Tibial artery (tissue), 4 donors: ENCODE measurements around the gene RAB11FIP4.

Experiments used
- DNase-seq, 2 donors: peaks; one replicate each; pipeline ENCODE4 v3.0.0-alpha.2; 2019
- H3K27ac ChIP-seq, 2 donors: fragments of 200-600 bp; sonication (generic) in 1 of 2; 1 replicate in 1 of 2; 2 replicates in 1 of 2; pipeline ENCODE4 v1.5.1; 2018 to 2019; ENCODE audit warnings: mild to moderate bottlenecking in 1 of 2
- H3K27me3 ChIP-seq, 2 donors: fragments of 200-600 bp; sonication (generic) in 1 of 2; one replicate each; pipeline versions ENCODE4 v1.5.1 to v1.6.0; 2016 to 2019
- H3K36me3 ChIP-seq, 3 donors: fragments of 200-600 bp; sonication (generic) in 2 of 3; one replicate each; pipeline ENCODE4 v1.5.1; 2016 to 2019; ENCODE audit warnings: mild to moderate bottlenecking in 2 of 3
- H3K4me1 ChIP-seq, 4 donors: fragments of 200-600 bp; sonication (generic) in 2 of 4; 1 replicate in 3 of 4; 2 replicates in 1 of 4; pipeline ENCODE4 v1.5.1; 2016 to 2019
- H3K4me3 ChIP-seq, 2 donors: fragments of 200-600 bp; sonication (generic) in 1 of 2; 1 replicate in 1 of 2; 2 replicates in 1 of 2; pipeline ENCODE4 v1.5.1; 2018 to 2019; ENCODE audit warnings: mild to moderate bottlenecking in 2 of 2
- H3K9me3 ChIP-seq, 3 donors: fragments of 200-600 bp; sonication (generic) in 1 of 3; one replicate each; pipeline ENCODE4 v1.5.1; 2016 to 2019
- intact Hi-C: fragments of 100-400 bp; cut with DNase I; formaldehyde crosslinking; loops from one replicate; pipeline ENCODE4 v1.15.0; 2023; ENCODE audit warnings: low total_unique reads
- TF ChIP-seq, protein P1 (sequence below), 2 experiments: fragments of 200-600 bp in 1 of 2; fragments of 450-650 bp in 1 of 2; IDR thresholded peaks; one replicate each; pipeline ENCODE4 v1.5.1; 2017 to 2019; ENCODE audit warnings: antibody characterized with exemption in 2 of 2, mild to moderate bottlenecking in 1 of 2, moderate library complexity in 1 of 2

Gene RAB11FIP4

DNA sequence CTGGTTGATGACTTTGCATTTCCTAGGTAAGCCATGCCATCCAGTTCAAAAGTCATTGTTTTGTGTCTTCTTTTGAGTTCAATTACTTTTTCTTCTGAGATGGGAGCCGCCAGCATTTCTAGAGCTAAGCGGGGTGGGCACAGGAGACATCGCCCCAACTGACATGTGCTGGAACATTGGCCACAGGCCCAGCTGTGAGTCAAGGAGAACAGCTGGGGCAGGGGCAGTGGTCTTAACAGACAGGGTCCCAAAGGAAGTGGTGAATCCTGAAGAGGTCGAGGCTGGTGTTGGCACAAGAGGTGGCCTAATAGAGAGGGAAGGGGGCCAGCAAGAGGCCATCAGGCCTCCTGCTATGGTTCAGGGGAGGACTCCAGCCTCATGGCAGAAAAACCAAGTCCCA is 17.1 kb downstream of the RAB11FIP4 start:
- intact Hi-C loops, result no loop called here
- no peaks in the 10 kb centered on the region for H3K9me3 ChIP-seq
- no peaks in the 10 kb centered on the region for H3K4me1 ChIP-seq

DNA sequence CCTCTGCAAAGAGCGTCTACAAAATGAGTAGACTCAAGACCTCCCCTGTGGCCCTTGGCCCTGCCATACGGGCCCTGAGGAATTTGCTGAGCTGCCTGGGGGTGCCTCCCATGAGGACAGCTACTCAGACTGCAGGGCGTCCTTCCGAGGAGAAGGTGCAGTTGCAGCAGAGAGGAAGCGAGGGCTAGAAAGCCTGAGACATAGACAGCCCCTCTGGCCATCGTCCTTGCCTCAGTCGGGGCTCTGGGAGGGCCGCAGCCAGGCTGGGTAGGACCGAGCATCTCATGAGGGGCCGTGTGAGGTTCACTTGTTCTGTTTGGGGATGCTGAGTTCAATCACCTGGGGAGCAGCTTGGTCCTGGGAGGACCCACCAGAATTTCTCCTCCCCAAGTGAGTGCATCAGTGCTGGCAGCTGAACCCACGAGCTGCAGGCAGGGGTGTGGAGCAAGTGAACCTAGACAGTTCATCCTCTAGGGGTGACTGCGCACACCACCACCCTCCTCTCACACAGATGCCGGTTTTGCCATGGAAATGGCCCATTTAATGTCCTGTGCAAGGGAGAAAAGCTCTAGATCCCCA is 20.3 kb downstream of the RAB11FIP4 start:
- no peaks in the 10 kb centered on the region for H3K4me1 ChIP-seq
- H3K4me3 ChIP-seq, result no peak overlapping the region
- no peak overlapping the region for H3K27ac ChIP-seq
- H3K36me3 ChIP-seq, result no peaks in the 10 kb centered on the region
- TF ChIP-seq, protein P1, sequence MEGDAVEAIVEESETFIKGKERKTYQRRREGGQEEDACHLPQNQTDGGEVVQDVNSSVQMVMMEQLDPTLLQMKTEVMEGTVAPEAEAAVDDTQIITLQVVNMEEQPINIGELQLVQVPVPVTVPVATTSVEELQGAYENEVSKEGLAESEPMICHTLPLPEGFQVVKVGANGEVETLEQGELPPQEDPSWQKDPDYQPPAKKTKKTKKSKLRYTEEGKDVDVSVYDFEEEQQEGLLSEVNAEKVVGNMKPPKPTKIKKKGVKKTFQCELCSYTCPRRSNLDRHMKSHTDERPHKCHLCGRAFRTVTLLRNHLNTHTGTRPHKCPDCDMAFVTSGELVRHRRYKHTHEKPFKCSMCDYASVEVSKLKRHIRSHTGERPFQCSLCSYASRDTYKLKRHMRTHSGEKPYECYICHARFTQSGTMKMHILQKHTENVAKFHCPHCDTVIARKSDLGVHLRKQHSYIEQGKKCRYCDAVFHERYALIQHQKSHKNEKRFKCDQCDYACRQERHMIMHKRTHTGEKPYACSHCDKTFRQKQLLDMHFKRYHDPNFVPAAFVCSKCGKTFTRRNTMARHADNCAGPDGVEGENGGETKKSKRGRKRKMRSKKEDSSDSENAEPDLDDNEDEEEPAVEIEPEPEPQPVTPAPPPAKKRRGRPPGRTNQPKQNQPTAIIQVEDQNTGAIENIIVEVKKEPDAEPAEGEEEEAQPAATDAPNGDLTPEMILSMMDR (IDR thresholded peaks at IDR 0.05), result no peak
- peaks cover 0 to 39% of the 10 kb centered on the region in 2 donors for H3K27me3 ChIP-seq
- DNase-seq, result no peak
- no peaks in the 10 kb centered on the region for H3K9me3 ChIP-seq
- intact Hi-C loops, result no loop called here

More for the DNA sequence above, 17.1 kb downstream of the RAB11FIP4 start:
- Histone ChIP-seq H3K4me3 (no peak overlapping the region), H3K36me3 (no peaks in the 10 kb centered on the region), H3K27ac (no peak overlapping the region), H3K27me3 (peaks cover 0 to 35% of the 10 kb centered on the region in 2 donors)
- TF ChIP-seq, protein P1 (IDR thresholded peaks at IDR 0.05), result no peak
- no peak for DNase-seq

DNA sequence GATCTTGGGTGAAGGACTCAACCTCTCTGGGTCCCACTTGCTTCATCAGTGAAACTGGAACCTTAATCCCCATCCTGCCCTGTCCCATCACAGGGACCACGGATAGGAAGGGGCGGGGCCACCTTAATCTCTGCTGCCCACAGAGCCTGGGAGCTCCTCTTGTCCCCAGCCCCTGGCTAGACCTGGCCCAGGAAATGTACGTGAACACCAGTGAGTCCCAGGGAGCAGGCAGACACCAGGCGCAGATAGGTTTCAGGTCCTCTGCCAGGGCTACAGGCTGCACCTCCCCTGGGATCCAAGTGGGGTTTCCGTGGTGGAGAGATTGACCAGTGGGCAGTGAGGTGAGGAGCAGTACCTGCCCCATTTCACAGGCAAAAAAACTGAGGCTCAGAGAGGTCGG is 21.0 kb downstream of the RAB11FIP4 start:
- intact Hi-C loops, result no loop called here
- H3K4me1 ChIP-seq, result no peaks in the 10 kb centered on the region
- H3K9me3 ChIP-seq, result no peaks in the 10 kb centered on the region
- H3K4me3 ChIP-seq, result no peak overlapping the region
- no peak for DNase-seq
- H3K36me3 ChIP-seq, result no peaks in the 10 kb centered on the region
- H3K27me3 ChIP-seq, result peaks cover 0 to 39% of the 10 kb centered on the region in 2 donors
- no peak overlapping the region for H3K27ac ChIP-seq
- TF ChIP-seq, protein P1 (IDR thresholded peaks at IDR 0.05), result no peak

DNA sequence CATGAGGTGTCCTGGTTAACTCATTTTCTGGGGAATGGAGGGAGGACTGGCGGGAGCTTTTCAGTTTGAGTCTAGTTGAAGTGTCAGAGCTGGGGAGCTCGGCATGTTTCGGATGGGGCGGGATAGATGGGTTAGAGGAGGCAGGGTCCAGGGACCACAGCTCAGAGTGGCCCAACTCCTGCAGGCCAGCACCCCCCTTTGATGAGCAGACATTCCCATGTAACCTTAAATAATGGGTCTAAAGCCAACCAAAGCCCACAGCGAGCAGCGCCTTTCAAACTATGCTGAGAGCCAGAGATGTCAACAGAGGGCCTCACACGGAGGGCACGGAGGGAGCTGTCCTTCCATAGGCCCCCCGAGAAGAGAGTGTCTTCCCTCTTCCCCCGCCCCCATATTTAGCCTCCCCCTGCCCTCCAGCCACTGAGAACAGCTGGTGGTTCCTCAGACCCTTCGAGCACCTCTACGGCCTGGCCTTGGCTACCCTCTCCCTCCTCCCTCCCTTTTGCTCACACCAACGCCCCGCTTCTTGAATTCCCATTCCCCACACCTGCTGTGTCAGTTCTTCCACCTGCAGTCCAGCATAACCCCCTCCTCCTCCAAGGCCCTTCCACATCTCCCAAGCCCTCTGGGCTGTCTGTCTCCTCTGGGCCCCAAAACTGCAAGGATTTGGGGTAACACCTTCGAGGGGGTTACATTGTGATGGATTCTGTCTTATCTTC is 21.8 kb downstream of the RAB11FIP4 start:
- Histone ChIP-seq H3K4me1 (no peaks in the 10 kb centered on the region), H3K27ac (no peak overlapping the region)
- intact Hi-C loops, result no loop called here

DNA sequence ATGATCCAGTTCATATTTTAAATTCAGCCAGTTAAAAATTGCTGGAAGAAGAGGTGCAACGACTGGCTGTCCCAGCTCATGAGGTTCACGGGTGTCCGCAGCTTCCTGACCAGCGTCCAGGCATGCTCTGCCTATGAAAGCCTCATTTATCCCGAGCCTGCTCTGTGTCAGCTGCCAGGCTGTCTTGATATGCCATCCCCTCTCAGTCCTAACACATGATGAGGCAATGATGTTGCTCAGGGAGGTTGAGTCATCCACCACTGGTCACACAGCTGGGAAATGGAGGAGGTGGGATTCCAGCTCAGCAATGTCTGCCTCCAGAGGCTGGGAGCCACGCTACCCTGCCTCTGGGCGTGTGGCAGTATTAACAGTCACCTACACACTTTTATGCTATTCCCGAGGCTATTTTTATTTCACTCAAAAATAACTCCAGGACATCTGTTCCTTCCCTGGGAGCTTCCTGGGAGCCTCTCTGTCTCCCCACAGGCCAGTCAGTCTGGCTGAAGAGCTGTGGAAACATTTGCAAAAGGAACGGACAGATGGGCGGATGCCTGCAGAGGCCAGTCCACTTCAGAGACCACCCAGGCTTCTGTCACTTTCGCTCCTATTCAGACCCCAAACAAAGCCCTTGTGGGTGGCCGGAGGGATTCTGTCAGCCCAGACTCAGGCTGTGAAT is 22.5 kb downstream of the RAB11FIP4 start:
- intact Hi-C loops, result no loop called here
- peaks cover 0 to 37% of the 10 kb centered on the region in 2 donors for H3K27me3 ChIP-seq
- H3K4me3 ChIP-seq, result no peak overlapping the region
- H3K27ac ChIP-seq, result no peak overlapping the region
- TF ChIP-seq, protein P1 (IDR thresholded peaks at IDR 0.05), result no peak
- no peaks in the 10 kb centered on the region for H3K36me3 ChIP-seq
- H3K4me1 ChIP-seq, result no peaks in the 10 kb centered on the region
- no peak for DNase-seq
- no peaks in the 10 kb centered on the region for H3K9me3 ChIP-seq

More for the DNA sequence above, 21.8 kb downstream of the RAB11FIP4 start:
- H3K36me3 ChIP-seq, result no peaks in the 10 kb centered on the region
- peaks cover 0 to 39% of the 10 kb centered on the region in 2 donors for H3K27me3 ChIP-seq
- H3K4me3 ChIP-seq, result no peak overlapping the region
- DNase-seq, result no peak
- H3K9me3 ChIP-seq, result no peaks in the 10 kb centered on the region
- TF ChIP-seq, protein P1 (IDR thresholded peaks at IDR 0.05), result no peak
